K562 (cell line): ENCODE data around the gene PHTF2. TPM values are rescaled to one million over a fixed set of nuclear protein-coding genes. Genes with fewer than 3 reads are reported as not detected.

Experiments
- CBX3 ChIP-seq, 2 experiments: IDR thresholded peaks; 1 replicate in 1 of 2; 2 replicates in 1 of 2; pipeline ENCODE4 v1.6.1; 2012; ENCODE audit warnings: inconsistent platforms in 2 of 2, low read length in 2 of 2, borderline replicate concordance in 1 of 2, control low read depth in 1 of 2
- CEBPG ChIP-seq, 3 experiments: fragments of 200-800 bp in 1 of 3; sonication (Bioruptor generic) in 1 of 3; sonication (generic) in 1 of 3; formaldehyde crosslinking in 1 of 3; IDR thresholded peaks in 2 of 3; conservative IDR thresholded peaks in 1 of 3; 2 replicates each; pipeline versions ENCODE4 v1.6.1 to v1.8.0; 2016 to 2022; ENCODE audit warnings: missing compliant biosample characterization in 2 of 3, missing genetic modification characterization in 2 of 3, mild to moderate bottlenecking in 1 of 3, missing genetic modification reagents in 1 of 3
- E2F3 ChIP-seq: fragments of 250-450 bp; sonication (Bioruptor Pico); IDR thresholded peaks from 2 replicates; pipeline ENCODE4 v1.4.0; 2020; ENCODE audit warnings: mild to moderate bottlenecking
- KAT8 ChIP-seq: fragments of 450-650 bp; IDR thresholded peaks from 2 replicates; pipeline ENCODE4 v1.6.1; 2016; ENCODE audit warnings: low read depth, mild to moderate bottlenecking
- MYC ChIP-seq, 2 experiments: fragments of 250-450 bp in 1 of 2; sonication (Bioruptor Pico) in 1 of 2; IDR thresholded peaks; 2 replicates each; pipeline versions ENCODE4 v1.5.1 to v1.6.1; 2012 to 2021; ENCODE audit warnings: low read depth in 2 of 2, borderline replicate concordance in 1 of 2, improper control_type of control experiment in 1 of 2, low read length in 1 of 2, mild to moderate bottlenecking in 1 of 2, moderate library complexity in 1 of 2
- NRF1 ChIP-seq, 2 experiments: fragments of 450-650 bp; IDR thresholded peaks in 1 of 2; conservative IDR thresholded peaks in 1 of 2; 2 replicates each; pipeline ENCODE4 v1.6.1; 2014; ENCODE audit warnings: mild to moderate bottlenecking in 2 of 2
- SNRNP70 ChIP-seq: fragments of 200-400 bp; formaldehyde crosslinking; optimal IDR thresholded peaks from 2 replicates; pipeline ENCODE3; 2017; ENCODE audit warnings: low read depth, low read length
- ZNF224 ChIP-seq: sonication (generic); formaldehyde crosslinking; IDR thresholded peaks from 2 replicates; pipeline ENCODE4 v1.8.0; 2022; ENCODE audit warnings: mild to moderate bottlenecking, missing genetic modification reagents
- ZNF57 ChIP-seq: fragments of 450-650 bp; formaldehyde crosslinking; IDR thresholded peaks from 2 replicates; pipeline ENCODE4 v1.4.0; 2020; ENCODE audit warnings: mild to moderate bottlenecking, moderate library complexity
- ZNF830 ChIP-seq: fragments of 250-450 bp; sonication (Bioruptor Pico); IDR thresholded peaks from 2 replicates; pipeline ENCODE4 v1.5.0; 2021; ENCODE audit warnings: mild to moderate bottlenecking
- polyA plus RNA-seq, 8 experiments: library from polyadenylated mRNA; depleted of rRNA in 4 of 8; stranded (reverse) in 5 of 8; unstranded in 3 of 8; fragments of >200 nt; fragmentation: Nextera tagmentation in 2 of 8; fragmentation: Illumina TruSeq in 1 of 8; extraction: Ambion mirVana in 2 of 8; extraction: Trizol in 1 of 8; gene quantifications; 2 replicates each; pipeline versions ENCODE4 v1.2.1 to v1.2.3, GENCODE V29; 2011 to 2014; ENCODE audit warnings: inconsistent platforms in 1 of 8, missing spikeins in 1 of 8
- total RNA-seq, 7 experiments: library from RNA; depleted of rRNA in 6 of 7; stranded (reverse); fragments of >200 nt in 6 of 7; fragmentation: Illumina TruSeq in 2 of 7; extraction: Trizol in 2 of 7; gene quantifications; 2 replicates each; pipeline versions ENCODE4 v1.2.1 to v1.2.3, GENCODE V29; 2011 to 2021; ENCODE audit warnings: low replicate concordance in 1 of 7
- TF ChIP-seq, protein P1 (sequence below), 2 experiments: fragments of 450-650 bp; IDR thresholded peaks; 2 replicates each; pipeline ENCODE4 v1.6.1; 2016
- TF ChIP-seq, protein P2 (sequence below): fragments of 450-650 bp; formaldehyde crosslinking; IDR thresholded peaks from 2 replicates; pipeline ENCODE4 v1.4.0; 2022; ENCODE audit warnings: missing genetic modification characterization
- TF ChIP-seq, protein P3 (sequence below), 3 experiments: IDR thresholded peaks in 2 of 3; conservative IDR thresholded peaks in 1 of 3; 2 replicates each; pipeline ENCODE4 v1.5.1; 2011 to 2012; ENCODE audit warnings: low read length in 3 of 3, mild to moderate bottlenecking in 3 of 3, control low read depth in 2 of 3, improper control_type of control experiment in 1 of 3, inconsistent platforms in 1 of 3, low read depth in 1 of 3, mixed read lengths in 1 of 3, moderate library complexity in 1 of 3; ENCODE audit not compliant: insufficient read depth in 2 of 3
- TF ChIP-seq, protein P4 (sequence below): fragments of 450-650 bp; IDR thresholded peaks from 2 replicates; pipeline ENCODE4 v1.6.1; 2018; ENCODE audit warnings: mild to moderate bottlenecking, low read depth; ENCODE audit not compliant: partially characterized antibody

Gene PHTF2
- total and polyA plus RNA-seq, 9 of the 15 experiments (the other 6 are each of a cell fraction or from before 2014, with no cell fraction given), result 17.9 to 43.6 (median 25.4) TPM

DNA sequence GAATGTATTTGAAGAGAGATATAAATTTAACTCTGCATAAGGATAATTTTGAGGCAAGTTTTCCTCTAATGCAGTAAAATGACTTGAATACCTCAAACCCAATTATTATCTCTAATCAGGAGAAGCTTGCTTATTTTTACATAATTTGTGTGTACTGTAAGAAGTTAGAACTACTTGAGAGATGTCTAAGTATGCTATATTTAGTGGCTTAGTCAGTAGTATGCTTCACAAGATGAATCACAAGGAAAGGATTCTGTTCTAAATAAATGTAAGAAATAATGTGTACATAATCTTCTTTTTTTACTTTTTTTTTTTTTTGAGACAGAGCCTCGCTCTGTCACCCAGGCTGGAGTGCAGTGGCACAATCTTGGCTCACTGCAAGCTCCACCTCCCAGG, 13.7 kb downstream of the PHTF2 start (continued):
- TF ChIP-seq, protein P1, sequence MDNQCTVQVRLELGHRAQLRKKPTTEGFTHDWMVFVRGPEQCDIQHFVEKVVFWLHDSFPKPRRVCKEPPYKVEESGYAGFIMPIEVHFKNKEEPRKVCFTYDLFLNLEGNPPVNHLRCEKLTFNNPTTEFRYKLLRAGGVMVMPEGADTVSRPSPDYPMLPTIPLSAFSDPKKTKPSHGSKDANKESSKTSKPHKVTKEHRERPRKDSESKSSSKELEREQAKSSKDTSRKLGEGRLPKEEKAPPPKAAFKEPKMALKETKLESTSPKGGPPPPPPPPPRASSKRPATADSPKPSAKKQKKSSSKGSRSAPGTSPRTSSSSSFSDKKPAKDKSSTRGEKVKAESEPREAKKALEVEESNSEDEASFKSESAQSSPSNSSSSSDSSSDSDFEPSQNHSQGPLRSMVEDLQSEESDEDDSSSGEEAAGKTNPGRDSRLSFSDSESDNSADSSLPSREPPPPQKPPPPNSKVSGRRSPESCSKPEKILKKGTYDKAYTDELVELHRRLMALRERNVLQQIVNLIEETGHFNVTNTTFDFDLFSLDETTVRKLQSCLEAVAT (IDR thresholded peaks at IDR 0.05), result no peak
- no peak for TF ChIP-seq KAT8
- TF ChIP-seq SNRNP70, result no peak
- TF ChIP-seq CBX3 (IDR thresholded peaks at IDR 0.05; ENCODE audit: borderline replicate concordance in 1 of 2, low read length in 2 of 2), result no peak
- TF ChIP-seq ZNF57 (CRISPR knock-in tag), result no peak
- TF ChIP-seq, protein P2, sequence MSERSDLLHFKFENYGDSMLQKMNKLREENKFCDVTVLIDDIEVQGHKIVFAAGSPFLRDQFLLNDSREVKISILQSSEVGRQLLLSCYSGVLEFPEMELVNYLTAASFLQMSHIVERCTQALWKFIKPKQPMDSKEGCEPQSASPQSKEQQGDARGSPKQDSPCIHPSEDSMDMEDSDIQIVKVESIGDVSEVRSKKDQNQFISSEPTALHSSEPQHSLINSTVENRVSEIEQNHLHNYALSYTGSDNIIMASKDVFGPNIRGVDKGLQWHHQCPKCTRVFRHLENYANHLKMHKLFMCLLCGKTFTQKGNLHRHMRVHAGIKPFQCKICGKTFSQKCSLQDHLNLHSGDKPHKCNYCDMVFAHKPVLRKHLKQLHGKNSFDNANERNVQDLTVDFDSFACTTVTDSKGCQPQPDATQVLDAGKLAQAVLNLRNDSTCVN (CRISPR knock-in tag), result no peak
- TF ChIP-seq E2F3, result no peak
- TF ChIP-seq NRF1 (conservative IDR thresholded peaks at IDR 0.05 in 1 of 2, IDR thresholded peaks at IDR 0.05 in 1 of 2), result no peak
- no peak for TF ChIP-seq MYC (IDR thresholded peaks at IDR 0.05; ENCODE audit: low read depth, low read length)
- no peak for TF ChIP-seq MYC (CRISPR knock-in tag; IDR thresholded peaks at IDR 0.05; ENCODE audit: borderline replicate concordance, low read depth)
- TF ChIP-seq CEBPG (CRISPR knock-in tag; IDR thresholded peaks at IDR 0.05), result no peak
- no peak for TF ChIP-seq CEBPG (tag; conservative IDR thresholded peaks at IDR 0.05 in 1 of 2, IDR thresholded peaks at IDR 0.05 in 1 of 2)
- no peak for TF ChIP-seq ZNF830
- TF ChIP-seq ZNF224 (CRISPR knock-in tag), result no peak
- TF ChIP-seq, protein P3, sequence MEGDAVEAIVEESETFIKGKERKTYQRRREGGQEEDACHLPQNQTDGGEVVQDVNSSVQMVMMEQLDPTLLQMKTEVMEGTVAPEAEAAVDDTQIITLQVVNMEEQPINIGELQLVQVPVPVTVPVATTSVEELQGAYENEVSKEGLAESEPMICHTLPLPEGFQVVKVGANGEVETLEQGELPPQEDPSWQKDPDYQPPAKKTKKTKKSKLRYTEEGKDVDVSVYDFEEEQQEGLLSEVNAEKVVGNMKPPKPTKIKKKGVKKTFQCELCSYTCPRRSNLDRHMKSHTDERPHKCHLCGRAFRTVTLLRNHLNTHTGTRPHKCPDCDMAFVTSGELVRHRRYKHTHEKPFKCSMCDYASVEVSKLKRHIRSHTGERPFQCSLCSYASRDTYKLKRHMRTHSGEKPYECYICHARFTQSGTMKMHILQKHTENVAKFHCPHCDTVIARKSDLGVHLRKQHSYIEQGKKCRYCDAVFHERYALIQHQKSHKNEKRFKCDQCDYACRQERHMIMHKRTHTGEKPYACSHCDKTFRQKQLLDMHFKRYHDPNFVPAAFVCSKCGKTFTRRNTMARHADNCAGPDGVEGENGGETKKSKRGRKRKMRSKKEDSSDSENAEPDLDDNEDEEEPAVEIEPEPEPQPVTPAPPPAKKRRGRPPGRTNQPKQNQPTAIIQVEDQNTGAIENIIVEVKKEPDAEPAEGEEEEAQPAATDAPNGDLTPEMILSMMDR (IDR thresholded peaks at IDR 0.05 in 2 of 3, conservative IDR thresholded peaks at IDR 0.05 in 1 of 3; ENCODE audit: insufficient read depth in 2 of 3, low read depth in 1 of 3, low read length in 3 of 3), result no peak
- TF ChIP-seq, protein P4, sequence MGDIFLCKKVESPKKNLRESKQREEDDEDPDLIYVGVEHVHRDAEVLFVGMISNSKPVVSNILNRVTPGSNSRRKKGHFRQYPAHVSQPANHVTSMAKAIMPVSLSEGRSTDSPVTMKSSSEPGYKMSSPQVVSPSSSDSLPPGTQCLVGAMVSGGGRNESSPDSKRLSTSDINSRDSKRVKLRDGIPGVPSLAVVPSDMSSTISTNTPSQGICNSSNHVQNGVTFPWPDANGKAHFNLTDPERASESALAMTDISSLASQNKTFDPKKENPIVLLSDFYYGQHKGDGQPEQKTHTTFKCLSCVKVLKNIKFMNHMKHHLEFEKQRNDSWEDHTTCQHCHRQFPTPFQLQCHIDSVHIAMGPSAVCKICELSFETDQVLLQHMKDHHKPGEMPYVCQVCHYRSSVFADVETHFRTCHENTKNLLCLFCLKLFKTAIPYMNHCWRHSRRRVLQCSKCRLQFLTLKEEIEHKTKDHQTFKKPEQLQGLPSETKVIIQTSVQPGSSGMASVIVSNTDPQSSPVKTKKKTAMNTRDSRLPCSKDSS, result no peak
